ENCODE measurements around the gene NCF2.
A peak's percentile ranks its signal among the peaks of the same experiment; 100 is the strongest.

Gene NCF2

GRCh38 chr1:183611021-183611420 is 20.8 kb upstream of the NCF2 start:
- DNase-seq, result no peak

- DNase-seq, result no peak
Observed at GRCh38 chr1:183609759-183610452, 19.6 kb upstream of the NCF2 start.

GRCh38 chr1:183609313-183609712 is 19.1 kb upstream of the NCF2 start:
- peak; percentile 53 for DNase-seq

- no peak for DNase-seq
Observed at GRCh38 chr1:183607322-183607980, 17.2 kb upstream of the NCF2 start.

GRCh38 chr1:183605904-183606303 is 15.6 kb upstream of the NCF2 start:
- DNase-seq, result no peak

GRCh38 chr1:183604815-183605214 is 14.6 kb upstream of the NCF2 start:
- DNase-seq, result no peak

GRCh38 chr1:183604038-183604808 is 14.0 kb upstream of the NCF2 start:
- DNase-seq, result no peak

- DNase-seq, result no peak
Observed at GRCh38 chr1:183602510-183602909, 12.3 kb upstream of the NCF2 start.

GRCh38 chr1:183600634-183601033 is 10.4 kb upstream of the NCF2 start:
- no peak for DNase-seq

- DNase-seq, result no peak
Observed at GRCh38 chr1:183600136-183600535, 9.9 kb upstream of the NCF2 start.

GRCh38 chr1:183598386-183598785 is 8.1 kb upstream of the NCF2 start:
- DNase-seq, result no peak

GRCh38 chr1:183597656-183598347 is 7.5 kb upstream of the NCF2 start:
- DNase-seq, result no peak

- no peak for DNase-seq
Observed at GRCh38 chr1:183596500-183596899, 6.2 kb upstream of the NCF2 start.

GRCh38 chr1:183595537-183595936 is 5.3 kb upstream of the NCF2 start:
- peak; percentile 69 for DNase-seq

- no peak for DNase-seq
Observed at GRCh38 chr1:183593356-183593755, 3.1 kb upstream of the NCF2 start.

- DNase-seq, result no peak
Observed at GRCh38 chr1:183592733-183593132, 2.5 kb upstream of the NCF2 start.

GRCh38 chr1:183589874-183590243 is 400 bp downstream of the NCF2 start:
- no peak for DNase-seq

GRCh38 chr1:183589384-183589783 is 875 bp downstream of the NCF2 start:
- no peak for DNase-seq

- DNase-seq, result no peak
Observed at GRCh38 chr1:183588827-183589226, 1.4 kb downstream of the NCF2 start.

- no peak for DNase-seq
Observed at GRCh38 chr1:183586926-183587325, 3.3 kb downstream of the NCF2 start.

GRCh38 chr1:183586455-183586854 is 3.8 kb downstream of the NCF2 start:
- DNase-seq, result no peak

GRCh38 chr1:183585038-183585437 is 5.2 kb downstream of the NCF2 start:
- DNase-seq, result no peak

GRCh38 chr1:183584147-183584546 is 6.1 kb downstream of the NCF2 start:
- DNase-seq, result no peak

- DNase-seq, result no peak
Observed at GRCh38 chr1:183583466-183583865, 6.8 kb downstream of the NCF2 start.

All from NCI-H82 (cell line).